DMS53 (cell line): Measurements from ENCODE around the gene ACTA2.
A peak's percentile ranks its signal among the peaks of the same experiment; 100 is the strongest.

ENCODE experiments used
- DNase-seq: peaks from one replicate; lab custom pipeline; 2025; lab: John Stamatoyannopoulos, UW

ACTA2 gene

DNA sequence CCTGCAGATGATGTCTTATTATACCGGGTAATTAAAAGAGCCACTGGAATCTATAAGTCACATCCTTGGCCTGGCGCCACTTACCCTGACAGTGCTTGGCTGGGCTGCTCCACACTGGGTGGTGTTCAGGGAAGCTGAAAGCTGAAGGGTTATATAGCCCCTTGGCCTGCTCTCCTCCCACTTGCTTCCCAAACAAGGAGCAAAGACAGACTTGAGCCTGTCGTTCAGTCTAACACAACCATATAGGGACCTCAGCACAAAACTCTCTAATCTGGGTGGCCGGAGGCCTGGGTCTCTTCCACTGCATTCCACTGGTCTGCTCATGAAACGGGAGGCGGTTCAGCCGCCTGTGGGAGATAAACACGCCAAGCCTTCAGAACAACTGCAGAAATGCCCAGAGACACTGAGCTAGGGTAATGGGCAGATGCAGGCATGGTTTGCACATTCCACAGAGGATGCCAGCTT lies at the start of gene ACTA2:
TSS of gene ACTA2 (minus strand) at position 127 of the 465 bp plus-strand sequence. CDS start 3,843 bp downstream, outside the sequence.
- no peak for DNase-seq

DNA sequence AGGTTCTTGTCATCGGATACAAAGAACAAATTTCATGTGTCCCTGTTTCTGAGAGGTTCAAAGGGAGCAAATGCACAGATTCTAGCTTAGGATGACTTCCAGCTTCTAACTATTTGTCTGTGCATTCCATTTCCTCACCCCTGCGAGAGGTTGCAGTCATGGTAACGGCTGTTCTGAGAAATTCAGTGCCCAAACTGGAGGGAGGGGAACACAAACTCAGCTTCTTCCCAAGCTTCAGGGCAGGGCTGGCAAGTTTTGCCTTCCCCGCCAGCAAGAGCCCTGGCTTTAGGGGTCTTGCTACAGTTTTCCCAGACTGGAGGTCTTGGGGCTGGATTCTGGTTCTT lies 49.1 kb upstream of the ACTA2 start:
- no peak for DNase-seq

DNA sequence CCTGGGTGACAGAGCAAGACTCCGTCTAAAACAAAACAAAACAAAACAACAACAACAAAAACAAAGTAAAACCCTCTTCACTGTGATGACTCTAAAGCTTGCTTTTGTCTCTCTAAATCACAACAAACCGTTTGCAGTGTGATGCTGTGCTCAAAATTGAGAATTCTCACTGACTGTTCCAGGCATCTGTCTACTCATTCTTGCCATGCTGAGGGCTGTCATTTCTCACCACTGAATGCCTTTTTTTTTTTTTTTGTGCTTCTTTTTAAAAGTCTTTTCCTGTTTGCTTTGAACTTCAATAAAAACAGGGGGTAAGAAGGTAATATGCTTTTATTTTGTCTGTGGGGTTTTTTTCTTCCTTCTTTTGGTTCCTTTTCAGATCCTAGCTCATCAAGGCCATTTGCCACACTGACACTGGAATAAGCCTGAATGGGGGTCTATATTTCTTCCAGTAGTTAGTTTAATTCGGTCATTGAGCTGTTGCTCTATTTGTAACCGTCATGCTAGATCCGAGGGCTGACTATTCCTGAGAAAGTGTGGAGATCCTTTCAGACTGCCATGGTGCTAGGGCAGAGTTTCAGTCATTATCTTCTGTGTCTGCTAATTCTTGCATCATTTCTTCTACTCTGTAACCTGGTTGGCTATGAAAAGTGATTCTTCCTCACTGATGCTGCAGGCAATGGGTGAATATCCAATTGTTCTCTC lies 48.6 kb upstream of the ACTA2 start:
- DNase-seq, result no peak

DNA sequence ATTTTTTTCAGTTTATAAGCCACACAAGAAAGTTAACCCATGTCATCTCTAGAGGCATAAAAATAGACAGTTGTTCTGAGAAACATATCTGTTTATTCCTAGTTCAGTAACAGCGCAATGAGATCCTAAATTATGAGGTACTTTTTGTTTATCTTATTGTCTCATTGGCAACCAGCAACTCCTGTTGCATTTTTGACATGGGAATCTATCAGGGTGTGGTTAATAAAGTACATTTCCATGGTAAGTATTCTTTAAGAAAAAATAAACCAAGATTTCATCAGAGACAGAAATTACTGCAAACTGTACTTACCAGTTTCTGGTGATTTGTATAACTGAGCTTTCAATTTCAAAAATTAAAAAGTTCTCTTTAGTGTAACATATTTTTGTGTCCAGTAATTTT lies 47.1 kb upstream of the ACTA2 start:
- no peak for DNase-seq

DNA sequence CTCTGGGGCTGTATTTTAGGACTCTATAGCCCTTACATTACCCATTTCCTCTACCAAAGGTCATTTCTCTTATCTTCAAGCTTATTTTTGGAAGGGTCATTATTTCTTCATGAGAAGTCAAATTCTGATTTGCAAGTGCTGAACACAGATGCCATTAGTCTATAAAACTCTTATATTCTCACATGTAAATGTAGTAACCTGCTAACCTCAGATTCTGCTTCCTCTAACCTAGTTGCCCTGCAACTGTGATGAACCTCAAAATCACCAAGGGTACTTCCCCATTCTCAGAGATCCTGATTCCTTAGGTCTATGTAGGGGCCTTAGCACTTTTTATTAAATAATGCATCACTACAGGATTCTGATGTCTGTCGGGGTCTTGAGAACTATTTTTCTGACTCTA lies 44.4 kb upstream of the ACTA2 start:
- DNase-seq, result no peak

DNA sequence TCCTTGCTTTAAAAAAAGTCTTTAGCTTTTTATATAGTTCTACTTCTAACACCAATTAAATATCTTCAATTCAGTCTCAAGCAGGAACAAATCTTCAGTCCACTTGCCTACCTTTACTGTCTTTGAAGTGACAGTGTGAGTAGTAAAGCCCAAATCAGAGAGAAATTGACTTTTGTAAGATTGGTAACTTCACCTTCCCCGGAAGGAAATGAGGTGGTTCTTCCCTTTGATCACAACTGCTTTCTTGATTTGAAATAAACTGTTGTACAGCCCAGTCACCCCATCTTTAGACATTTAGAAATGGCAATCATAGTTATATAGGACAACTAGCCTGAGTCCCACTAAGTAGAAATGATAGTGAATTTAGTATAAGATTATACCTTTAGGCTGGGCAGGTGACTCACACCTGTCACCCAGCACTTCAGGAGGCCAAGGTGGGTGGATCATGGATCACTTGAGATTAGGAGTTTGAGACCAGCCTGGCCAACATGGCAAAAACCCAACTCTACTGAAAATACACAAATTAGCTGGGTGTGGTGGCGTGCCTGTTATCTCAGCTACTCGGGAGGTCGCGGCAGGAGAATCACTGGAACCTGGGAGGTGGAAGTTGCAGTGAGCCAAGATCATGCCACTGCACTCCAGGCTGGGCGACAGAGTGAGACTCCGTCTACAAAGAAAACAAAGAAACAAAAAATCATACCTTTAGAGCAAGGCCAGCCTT lies 42.7 kb upstream of the ACTA2 start:
- DNase-seq, result no peak

DNA sequence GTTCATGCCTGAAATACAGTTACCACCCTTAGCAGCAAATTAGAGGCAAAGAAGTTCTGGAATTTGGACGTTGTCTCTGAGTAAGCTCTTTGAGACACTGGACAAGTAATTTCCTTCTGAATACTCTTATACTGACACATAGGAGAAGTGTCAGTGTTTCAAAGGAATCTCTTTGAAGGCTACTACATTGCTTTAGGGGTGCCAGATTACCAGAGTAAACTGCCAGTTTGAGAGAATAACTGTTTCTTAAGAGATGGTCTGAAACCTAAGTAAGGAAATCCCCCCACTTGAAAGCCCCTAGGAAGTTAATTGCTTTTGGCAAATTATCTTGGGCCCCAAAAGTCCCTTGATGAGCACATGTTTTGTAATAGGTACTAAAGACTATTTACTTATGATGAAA lies 41.4 kb upstream of the ACTA2 start:
- no peak for DNase-seq

DNA sequence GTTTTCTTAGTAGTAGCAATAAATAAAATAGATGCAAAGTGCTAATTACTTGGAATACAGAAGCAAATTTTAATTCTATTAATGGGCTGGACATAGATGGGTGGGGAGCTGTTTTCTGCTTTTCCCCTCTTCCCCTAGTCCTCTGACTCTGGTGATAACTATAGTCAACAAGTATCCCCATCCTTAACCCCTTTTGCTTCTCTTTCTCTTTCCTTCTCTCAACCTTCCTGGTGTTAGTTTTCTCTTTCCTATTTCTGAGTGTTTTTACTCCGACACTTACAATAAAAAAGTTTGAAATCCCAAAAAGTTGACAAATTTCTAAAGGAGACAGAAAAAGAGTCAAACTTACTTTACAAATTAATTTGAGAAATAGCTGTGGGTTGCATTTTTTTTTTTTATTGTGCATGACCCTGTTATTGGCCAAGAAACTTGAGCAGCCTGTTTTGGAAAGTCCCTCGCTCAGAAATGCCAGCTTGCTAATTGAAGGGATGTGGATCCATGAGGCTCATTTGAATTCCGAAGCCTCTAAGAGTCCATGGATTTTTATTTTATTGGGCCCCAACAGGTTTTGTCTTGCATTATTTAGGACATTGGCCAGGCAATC lies 40.5 kb upstream of the ACTA2 start:
- DNase-seq, result no peak

DNA sequence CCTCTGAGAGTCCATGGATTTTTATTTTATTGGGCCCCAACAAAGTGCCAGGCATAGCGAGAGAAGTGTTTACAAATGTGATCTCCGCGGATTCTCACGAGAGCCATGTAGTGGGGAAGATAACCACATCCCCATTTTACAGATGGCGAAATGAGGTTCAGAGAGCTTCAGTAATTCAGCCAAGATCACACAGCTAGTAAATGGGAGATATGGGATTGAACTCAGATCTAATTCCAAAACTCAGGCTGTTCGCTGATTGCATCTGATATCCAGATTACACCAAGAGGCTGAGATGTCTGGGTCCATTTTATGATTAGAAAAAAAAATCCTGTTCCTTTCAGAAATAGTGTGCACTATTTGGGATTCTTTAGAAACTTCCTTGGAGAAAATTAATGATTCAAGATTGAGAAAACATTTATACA lies 39.3 kb upstream of the ACTA2 start:
- no peak for DNase-seq

DNA sequence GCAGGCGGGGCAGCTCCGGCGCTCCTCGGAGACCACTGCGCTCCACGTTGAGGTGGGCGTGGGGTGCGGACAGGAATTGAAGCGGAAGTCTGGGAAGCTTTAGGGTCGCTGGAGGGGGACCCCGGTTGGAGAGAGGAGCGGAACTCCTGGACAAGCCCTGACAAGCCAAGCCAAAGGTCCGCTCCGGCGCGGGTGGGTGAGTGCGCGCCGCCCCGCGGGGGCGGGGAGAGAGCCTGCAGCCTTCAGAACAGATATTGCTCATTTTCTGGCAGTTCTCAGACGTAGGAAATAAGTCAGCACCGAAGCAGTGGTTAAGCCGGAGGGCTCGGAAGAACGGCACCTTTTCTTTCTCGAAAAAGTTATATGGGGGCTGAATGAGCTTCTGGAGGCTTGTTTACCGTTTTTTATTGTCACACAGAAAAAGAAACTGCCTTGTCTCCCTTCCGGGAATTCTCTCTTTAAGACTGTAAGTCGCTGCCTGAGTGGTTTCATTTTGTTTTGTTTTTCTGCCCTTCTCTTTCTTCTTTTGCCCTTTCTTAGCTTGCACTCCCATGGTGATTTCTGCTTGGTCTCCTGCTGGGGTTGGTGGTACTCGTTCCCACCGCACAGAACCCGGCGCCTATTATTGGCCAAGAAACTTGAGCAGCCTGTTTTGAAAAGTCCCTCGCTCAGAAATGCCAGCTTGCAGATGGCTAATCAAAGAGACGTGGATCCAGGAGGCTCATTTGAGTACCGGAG lies 38.8 kb upstream of the ACTA2 start:
- peak; percentile 68 for DNase-seq

DNA sequence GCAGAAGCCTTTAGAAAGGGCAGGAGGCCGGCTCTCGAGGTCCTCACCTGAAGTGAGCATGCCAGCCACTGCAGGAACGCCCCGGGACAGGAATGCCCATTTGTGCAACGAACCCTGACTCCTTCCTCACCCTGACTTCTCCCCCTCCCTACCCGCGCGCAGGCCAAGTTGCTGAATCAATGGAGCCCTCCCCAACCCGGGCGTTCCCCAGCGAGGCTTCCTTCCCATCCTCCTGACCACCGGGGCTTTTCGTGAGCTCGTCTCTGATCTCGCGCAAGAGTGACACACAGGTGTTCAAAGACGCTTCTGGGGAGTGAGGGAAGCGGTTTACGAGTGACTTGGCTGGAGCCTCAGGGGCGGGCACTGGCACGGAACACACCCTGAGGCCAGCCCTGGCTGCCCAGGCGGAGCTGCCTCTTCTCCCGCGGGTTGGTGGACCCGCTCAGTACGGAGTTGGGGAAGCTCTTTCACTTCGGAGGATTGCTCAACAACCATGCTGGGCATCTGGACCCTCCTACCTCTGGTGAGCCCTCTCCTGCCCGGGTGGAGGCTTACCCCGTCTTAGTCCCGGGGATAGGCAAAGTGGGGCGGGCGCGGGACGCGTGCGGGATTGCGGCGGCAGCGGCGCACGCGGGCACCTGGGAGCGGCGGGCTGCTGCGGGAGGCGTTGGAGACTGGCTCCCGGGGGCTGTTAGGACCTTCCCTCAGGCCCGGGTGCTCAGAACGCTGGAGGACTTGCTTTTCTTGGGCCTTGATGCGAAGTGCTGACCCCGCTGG lies 38.0 kb upstream of the ACTA2 start, which contains the start of gene FAS:
TSS of gene FAS (plus strand) at position 415 of the 777 bp plus-strand sequence. CDS start at position 494, 79 bp downstream.
- DNase-seq, result peak; percentile 73

DNA sequence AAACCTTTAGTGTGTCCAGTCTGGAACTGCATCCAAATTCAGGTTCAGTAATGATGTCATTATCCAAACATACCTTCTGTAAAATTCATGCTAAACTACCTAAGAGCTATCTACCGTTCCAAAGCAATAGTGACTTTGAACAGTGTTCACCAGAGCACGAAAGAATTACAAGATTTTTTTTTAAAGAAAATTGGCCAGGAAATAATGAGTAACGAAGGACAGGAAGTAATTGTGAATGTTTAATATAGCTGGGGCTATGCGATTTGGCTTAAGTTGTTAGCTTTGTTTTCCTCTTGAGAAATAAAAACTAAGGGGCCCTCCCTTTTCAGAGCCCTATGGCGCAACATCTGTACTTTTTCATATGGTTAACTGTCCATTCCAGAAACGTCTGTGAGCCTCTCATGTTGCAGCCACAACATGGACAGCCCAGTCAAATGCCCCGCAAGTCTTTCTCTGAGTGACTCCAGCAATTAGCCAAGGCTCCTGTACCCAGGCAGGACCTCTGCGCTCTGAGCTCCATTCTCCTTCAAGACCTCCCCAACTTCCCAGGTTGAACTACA lies 37.3 kb upstream of the ACTA2 start:
- DNase-seq, result no peak

DNA sequence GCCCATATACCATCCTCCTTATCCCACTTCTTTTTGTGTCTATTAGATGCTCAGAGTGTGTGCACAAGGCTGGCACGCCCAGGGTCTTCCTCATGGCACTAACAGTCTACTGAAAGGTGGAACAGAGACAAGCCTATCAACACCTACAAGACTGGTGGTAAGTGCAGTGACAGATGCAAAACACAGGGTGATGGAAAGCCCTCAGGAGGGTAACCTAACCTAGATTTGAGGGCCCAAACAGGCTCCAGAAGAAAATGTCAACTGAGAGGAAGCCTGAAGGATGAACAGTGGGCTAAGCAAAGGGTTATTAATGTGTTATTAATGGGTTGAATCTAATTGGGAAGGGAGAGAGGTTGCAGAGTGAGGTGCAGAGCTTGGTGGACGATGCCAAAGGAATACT lies 36.9 kb upstream of the ACTA2 start:
- no peak for DNase-seq

DNA sequence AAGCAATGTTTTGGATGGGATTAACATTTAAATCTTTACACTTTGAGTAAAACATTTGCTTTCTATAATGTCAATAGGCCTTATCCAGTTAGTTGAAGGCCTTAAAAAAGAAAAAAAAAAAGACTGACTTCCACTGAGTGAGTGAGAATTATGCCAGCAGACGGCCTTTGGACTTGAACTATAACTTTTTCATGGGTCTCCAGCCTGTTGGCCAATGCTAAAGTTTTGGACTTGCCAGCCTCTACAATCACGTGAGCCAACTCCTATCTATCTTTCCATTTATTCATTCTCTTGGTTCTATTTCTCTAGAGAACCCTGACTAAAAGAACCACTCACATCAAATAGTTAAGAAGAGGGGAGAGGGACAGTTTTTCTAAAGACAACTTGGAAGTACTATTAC lies 35.3 kb upstream of the ACTA2 start:
- DNase-seq, result no peak

DNA sequence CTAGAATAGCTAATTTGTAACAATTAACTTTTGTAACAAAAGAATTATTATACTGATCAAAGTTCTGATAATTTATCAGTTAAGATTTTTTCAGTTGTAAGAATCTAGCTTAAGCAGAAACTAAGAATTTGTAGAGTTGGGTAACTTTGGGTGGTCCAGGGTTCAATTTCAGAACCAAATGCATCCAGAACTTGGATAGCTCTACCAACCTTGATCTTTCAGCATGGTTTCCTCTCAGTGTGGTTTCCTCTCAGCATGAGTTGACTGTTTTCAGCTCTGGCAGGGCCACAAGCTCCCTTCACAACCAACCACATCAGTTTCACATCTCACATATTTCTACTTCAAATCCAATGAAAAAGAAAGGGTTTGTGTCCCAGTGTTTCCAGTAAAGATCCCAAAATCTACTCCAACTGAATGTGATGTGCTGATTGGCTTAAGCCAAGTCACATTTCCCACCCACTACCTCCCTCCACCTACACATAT lies 34.7 kb upstream of the ACTA2 start:
- no peak for DNase-seq

DNA sequence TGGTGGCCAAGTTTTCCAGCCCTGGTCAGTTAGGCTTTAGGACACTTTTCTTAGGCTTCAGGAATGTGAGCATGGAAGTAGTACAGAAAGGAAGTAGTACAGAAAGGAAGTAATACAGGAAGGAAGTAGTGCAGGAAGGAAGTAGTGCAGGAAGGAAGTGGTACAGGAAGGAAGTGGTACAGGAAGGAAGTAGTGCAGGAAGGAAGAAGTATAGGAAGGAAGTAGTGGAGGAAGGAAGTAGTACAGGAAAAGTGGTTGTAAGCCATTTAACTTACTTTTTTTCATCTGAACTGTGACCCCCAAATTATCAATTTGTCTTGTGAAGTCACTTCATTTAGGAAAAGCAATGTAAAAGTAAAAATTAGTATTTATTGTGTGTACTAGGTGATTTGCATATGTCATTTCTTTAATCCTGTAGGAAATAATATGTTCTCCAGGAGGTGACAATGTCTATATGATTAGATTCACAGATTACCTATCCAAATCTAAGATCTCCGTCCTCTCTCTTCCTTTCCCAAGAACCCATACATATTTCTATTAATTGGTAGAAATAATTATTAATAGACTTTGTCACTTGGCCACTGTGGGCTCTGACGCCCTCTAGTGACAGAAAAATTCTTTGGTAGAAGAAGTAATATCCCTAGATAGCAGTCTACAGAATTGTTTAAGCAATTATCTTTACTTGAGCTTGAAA lies 34.1 kb upstream of the ACTA2 start:
- DNase-seq, result peak; percentile 66

DNA sequence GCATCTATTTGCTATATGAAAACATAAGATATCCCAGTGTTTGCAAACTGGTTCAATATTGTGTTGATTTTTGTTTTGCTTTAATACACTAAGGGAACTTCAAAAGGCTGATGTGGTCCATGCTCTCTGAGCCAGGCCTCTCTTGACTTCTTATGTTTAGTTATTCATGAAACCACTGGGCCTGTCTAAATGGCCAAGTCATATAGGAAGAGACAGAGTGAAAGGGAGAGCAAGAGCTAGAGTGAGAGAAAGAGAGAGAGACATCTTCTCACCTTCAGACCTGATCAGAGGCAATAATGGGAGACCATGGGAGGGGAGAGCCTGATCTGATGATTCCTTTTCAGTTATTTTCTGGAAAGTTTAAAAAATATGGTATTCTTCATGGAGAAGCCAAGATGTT lies 32.0 kb upstream of the ACTA2 start:
- no peak for DNase-seq

DNA sequence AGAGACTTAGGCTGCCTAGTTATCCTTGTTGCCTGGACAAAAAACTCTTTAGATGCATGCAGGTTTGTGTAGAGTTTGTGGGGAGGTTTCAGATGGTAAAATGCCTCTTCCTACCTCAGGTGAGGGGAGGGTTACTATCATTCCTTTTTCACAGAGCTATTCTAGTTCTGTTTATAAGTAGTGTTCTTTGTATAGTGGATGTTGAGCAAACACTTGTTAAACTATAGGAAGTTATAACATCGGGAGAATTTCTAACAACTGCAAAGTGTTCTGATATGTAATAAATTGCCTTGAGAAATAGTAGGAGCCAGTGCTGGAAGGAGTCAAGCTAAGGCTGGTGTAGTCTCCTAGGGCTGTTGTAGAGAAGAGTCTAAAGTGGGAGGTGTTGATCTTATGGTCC lies 31.4 kb upstream of the ACTA2 start:
- no peak for DNase-seq

DNA sequence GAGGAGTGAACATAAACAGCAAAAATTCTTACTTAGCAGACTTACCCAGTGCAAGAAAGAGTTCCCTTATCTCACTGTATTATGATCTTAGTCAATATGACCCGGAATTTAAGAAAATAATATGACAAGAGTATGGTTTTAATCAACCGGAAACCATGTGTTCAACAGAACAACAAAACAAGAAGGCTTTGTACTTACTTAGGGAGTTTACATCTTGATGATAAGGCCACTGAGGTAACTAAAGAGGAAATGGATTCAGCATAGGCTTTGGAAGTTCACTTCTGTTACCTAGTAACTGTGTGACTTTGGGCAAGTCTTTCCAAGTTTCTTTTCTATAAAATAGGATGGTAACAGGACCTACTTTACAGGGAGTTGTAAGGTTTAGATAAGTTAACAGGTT lies 30.6 kb upstream of the ACTA2 start:
- no peak for DNase-seq

DNA sequence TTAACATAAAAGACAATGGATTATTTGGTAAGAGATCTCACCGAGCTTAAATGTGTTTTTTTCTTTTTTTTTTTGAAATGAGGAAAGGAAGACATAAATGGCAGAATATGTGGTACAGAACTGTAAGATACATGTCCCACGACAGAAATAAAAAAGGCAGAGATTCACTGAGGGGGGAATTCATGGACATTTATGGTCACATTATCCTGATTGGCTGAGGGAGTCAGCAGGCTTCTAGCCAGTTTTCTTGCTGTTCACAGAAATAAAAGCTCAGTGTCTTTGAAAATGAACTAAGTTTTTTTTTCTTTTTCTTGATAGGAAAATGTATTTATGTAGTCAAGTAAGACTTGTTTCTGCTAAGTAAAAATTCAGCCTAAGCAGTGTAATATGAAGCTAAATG lies 29.8 kb upstream of the ACTA2 start:
- DNase-seq, result no peak

DNA sequence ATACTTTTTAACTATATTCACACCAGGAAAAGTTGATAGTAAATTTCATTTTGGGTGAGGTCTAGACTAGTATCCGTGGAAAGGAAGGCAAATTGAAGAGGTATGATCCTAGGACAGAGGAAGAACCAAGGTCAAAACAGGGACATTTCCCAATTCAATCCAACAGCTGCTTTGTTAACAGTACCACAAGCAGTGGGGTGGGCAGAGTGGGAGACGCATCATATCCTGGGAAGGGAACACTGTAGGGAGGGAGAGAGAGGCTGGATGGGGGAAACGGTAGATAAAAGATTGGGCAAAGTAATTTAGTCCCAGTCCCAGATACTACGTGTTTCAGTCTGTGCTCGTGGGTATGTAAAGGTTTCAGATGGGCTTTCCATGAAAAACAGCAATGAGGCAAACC lies 28.9 kb upstream of the ACTA2 start:
- no peak for DNase-seq
